Stimulated activated effector memory CD8-positive, alpha-beta T cell treated with anti-CD3 and anti-CD28 coated beads, Interleukin-12 subunit alpha, Interleukin-12 subunit beta, amount 100 ng/mL, for 72 hours (primary cell): Measurements from ENCODE around the gene ADD1.

Experiments
- ATAC-seq: fragments of 150-1000 bp; cut with Tn5 transposase; 2 replicates; pipeline ENCODE4 v1.10.0; 2021
- DNase-seq, 2 donors: peaks; one replicate each; pipeline ENCODE4 v3.0.0; 2021 to 2022; ENCODE audit warnings: low spot score in 2 of 2
- H3K27ac Mint-ChIP-seq: one replicate; pipeline ENCODE4 v1.8.0; 2022; ENCODE audit warnings: mild to moderate bottlenecking, mixed read lengths
- H3K36me3 Mint-ChIP-seq: one replicate; pipeline ENCODE4 v1.8.0; 2022; ENCODE audit warnings: mild to moderate bottlenecking, mixed read lengths
- H3K4me1 Mint-ChIP-seq: one replicate; pipeline ENCODE4 v1.8.0; 2022; ENCODE audit warnings: mixed read lengths
- H3K4me3 Mint-ChIP-seq: one replicate; pipeline ENCODE4 v1.8.0; 2022; ENCODE audit warnings: mild to moderate bottlenecking, mixed read lengths
- H3K9me3 Mint-ChIP-seq: one replicate; pipeline ENCODE4 v1.8.0; 2022; ENCODE audit warnings: mixed read lengths

Gene ADD1

DNA sequence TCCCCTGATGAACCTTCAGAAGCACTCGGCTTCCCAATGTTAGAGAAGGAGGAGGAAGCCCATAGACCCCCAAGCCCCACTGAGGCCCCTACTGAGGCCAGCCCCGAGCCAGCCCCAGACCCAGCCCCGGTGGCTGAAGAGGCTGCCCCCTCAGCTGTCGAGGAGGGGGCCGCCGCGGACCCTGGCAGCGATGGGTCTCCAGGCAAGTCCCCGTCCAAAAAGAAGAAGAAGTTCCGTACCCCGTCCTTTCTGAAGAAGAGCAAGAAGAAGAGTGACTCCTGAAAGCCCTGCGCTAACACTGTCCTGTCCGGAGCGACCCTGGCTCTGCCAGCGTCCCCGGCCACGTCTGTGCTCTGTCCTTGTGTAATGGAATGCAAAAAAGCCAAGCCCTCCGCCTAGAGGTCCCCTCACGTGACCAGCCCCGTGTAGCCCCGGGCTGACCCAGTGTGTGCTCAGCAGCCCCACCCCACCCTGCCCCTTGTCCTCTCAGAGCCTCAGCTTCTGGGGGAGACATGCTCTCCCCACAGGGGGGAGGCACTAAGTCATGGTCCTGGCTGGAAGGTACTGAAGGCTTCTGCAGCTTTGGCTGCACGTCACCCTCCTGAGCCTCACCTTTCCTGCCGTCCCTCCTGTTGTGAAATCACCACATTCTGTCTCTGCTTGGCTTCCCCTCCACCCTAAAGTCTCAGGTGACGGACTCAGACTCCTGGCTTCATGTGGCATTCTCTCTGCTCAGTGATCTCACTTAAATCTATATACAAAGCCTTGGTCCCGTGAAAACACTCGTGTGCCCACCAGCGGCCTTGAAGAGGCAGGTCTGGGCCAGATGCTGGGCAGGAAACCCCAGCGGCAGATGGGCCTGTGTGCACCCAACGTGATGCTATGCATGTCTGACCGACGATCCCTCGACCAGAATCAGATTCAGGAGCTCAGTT lies 84.9 kb downstream of the ADD1 start:
- Mint-ChIP-seq H3K4me1 (peaks cover 23% of the 10 kb centered on the region), H3K9me3 (no peaks in the 10 kb centered on the region), H3K36me3 (peaks cover 97% of the 10 kb centered on the region), H3K4me3 (no peak overlapping the region), H3K27ac (peak overlapping the region; percentile 80)
- DNase-seq (no peak), ATAC-seq (no peak)

DNA sequence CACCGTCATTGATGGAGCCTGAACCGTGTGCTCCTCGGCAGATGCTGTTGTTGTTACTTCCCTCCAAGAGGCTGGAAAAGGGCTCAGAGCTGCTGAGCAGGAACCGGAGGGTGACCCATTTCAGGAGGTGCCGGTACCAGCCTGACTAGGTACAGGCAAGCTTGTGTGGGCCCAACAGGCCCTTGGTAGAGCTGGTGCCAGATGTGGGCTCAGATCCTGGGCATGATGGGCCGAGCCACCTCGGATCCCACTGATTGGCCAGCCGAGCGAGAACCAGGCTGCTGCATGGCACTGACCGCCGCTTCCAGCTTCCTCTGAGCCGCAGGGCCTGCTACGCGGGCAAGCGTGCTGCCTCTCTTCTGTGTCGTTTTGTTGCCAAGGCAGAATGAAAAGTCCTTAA lies 85.8 kb downstream of the ADD1 start:
- DNase-seq: no peak
- ATAC-seq: no peak
- Mint-ChIP-seq H3K27ac (peak overlapping the region; percentile 80), H3K36me3 (peaks cover 96% of the 10 kb centered on the region), H3K4me3 (no peak overlapping the region), H3K9me3 (no peaks in the 10 kb centered on the region), H3K4me1 (peaks cover 19% of the 10 kb centered on the region)

DNA sequence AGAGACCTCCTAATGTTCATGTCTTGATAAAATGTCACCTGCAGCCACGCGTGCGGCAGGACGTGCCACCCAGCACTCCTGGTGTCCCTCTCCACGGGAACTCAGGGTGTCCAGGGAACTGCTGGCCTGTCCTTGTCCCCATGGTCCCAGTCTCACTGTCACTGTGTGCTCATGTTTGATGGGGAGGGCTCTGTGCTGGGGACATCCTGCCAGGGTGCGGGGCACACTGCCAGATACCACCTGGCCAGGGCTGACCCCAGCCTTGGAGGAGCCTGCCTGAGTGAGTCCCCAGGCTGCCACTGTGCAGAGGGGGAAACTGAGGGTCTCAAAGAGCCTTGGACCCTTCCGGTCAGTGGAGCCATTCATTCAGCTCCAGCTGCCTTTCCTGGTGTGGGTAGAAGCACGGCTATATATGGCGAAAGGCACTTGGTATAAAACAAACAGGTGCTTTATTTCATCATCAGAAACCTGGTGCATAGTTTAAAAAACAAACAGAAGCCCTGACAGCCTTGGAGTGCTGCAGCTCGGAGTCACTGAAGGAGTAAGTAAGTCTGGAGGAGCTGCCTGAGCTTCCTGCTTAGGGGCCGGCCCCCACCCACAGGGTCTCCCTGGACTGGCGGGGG lies 86.6 kb downstream of the ADD1 start:
- H3K9me3 Mint-ChIP-seq: no peaks in the 10 kb centered on the region
- peaks cover 96% of the 10 kb centered on the region for H3K36me3 Mint-ChIP-seq
- ATAC-seq: no peak
- H3K4me3 Mint-ChIP-seq: peak overlapping the region; percentile 98
- H3K4me1 Mint-ChIP-seq: peaks cover 19% of the 10 kb centered on the region
- no peak for DNase-seq
- H3K27ac Mint-ChIP-seq: peak overlapping the region; percentile 80

DNA sequence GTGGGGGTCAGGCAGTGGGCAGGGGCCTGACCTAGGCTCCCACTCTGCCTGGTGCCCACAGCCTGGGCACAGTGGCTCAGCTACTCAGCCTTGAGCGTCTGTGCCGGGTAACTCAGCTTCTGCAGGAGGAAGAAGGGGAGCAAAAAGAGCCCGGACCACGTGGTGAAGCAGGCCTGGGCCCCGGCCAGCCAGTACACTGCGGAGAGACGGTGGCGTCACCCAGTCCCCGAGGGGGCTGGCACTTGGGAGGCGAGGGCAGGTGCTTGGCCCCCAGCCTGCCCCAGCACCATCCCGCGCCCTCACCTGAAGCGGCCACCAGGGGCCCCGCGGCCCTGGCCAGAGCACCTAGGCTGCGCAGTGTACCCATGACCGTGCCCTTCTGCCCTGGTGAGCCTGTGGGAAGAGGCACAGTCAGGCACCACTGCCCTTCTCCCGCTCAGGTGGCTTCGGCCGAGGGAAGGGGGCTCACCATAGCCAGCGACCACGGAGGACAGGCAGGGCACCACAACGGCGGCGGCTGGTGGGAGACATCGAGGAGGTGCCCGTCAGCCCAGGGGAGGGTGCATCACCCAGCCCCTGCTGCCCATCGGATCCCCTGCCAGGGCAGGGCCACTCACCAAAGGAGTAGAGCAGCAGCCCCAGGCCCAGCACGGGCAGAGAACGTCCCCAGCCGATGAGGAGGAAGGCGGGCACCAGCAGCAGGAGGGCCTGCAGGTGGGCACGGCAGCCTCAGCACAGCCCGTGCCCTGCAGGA lies 87.3 kb downstream of the ADD1 start:
- Mint-ChIP-seq H3K27ac (peak overlapping the region; percentile 96), H3K4me1 (peaks cover 19% of the 10 kb centered on the region), H3K9me3 (no peaks in the 10 kb centered on the region), H3K36me3 (peaks cover 96% of the 10 kb centered on the region), H3K4me3 (peak overlapping the region; percentile 98)
- no peak for DNase-seq
- no peak for ATAC-seq

DNA sequence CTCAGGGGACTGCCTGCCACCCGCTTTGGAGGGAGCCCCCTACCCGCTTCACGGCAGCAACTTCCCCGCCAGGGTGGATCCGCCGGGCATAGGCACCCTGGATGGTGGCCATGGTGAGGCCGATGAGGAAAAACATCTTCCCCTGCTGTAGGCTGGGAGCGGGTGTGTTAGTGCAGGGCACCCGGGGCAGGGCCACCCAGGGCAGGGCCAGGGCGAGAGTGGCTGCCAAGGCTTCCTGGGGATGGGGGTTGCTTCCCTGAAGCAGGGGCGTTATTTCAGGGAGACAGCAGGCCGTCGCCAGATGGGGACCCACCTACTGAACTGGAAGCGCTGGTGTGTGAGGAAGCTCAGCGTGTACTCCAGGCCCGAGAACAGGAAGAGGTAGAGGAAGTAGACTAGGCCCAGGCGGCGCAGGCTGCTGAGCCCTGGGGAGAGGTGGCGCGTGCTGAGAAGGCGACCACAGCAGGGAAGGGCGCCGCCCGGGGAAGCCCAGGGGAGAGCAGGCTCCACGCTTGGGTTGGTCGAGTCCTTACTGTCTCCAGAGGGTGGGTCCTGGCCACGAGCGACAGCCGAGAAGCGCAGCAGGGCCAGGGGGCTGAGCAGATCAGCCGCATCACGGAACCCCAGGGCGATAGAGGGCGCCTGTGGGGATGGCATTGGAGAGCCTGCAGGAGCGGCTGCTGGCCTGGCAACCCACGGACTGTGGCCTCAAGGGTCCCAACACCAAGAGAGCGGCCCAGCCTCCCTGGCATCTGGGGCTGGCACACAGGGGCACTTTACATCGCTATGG lies 88.1 kb downstream of the ADD1 start:
- ATAC-seq (peak; percentile 6), DNase-seq (peak; percentile 46 to 81)
- H3K4me3 Mint-ChIP-seq: peak overlapping the region; percentile 98
- H3K36me3 Mint-ChIP-seq: peaks cover 96% of the 10 kb centered on the region
- H3K27ac Mint-ChIP-seq: peak overlapping the region; percentile 96
- peaks cover 25% of the 10 kb centered on the region for H3K4me1 Mint-ChIP-seq
- no peaks in the 10 kb centered on the region for H3K9me3 Mint-ChIP-seq

DNA sequence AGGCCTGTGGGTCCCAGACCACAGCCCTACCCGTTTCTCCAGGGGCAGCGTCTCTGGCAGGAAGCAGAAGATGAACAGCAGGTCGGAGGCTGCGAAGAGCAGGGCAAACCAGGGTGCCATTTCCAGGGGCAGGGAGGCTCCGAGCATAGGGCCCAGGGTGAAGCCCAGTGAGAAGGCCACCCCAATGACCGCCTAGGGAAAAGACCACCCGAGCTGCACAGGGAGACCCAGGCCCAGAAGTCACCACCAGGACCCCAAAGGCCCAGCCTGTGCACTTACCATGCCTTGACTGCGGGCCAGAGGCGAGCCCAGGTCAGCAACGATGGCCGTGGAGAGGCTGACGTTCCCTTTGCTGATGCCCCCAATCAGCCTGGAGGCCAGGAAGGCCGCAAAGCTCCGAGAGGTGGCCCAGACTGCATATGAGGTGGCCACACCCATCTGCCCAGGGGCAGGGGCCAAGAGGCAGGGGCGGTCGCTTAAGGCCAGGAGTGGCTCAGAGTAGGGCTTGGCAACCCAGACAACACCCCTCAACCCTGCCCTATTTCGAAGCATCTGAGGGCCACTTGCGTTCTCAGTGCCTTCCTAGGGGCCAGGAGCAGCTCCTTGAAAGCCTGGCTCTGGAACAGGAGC lies 88.8 kb downstream of the ADD1 start:
- Mint-ChIP-seq H3K36me3 (peaks cover 96% of the 10 kb centered on the region), H3K4me1 (peaks cover 33% of the 10 kb centered on the region), H3K4me3 (peak overlapping the region; percentile 98), H3K27ac (peak overlapping the region; percentile 96), H3K9me3 (no peaks in the 10 kb centered on the region)
- ATAC-seq: no peak
- DNase-seq: no peak

DNA sequence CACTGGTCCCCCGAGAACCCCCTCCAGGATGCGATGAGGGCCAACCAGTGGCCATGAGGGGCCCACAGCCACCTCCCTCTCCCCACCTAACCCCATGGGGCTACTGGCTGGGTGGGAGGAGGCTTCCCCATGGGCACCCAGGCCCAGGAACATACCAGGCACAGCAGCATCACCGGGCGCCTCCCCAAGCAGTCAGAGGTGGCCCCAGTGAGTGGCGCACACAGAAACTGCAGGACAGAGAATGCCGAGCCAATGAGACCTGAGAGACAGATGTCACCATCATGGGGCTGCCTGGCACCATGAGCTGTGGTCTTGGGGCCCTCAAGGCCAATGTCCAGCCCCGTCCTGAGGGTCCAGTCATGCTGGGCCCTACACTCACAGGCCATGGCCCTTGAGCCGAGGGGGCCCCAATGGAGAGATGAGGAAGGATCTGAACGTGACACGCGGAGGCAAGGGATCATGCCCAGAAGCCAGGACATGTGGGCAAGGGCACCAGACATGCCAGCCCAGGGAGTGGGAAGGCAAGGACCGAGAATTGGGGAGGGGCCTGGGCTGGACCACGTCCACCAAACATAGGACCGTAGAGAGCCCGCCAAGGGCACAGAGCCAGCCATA lies 89.4 kb downstream of the ADD1 start:
- DNase-seq (peak in 1 of 2 donors; percentile 71), ATAC-seq (no peak)
- Mint-ChIP-seq H3K4me3 (peak overlapping the region; percentile 98), H3K9me3 (no peaks in the 10 kb centered on the region), H3K4me1 (peaks cover 38% of the 10 kb centered on the region), H3K36me3 (peaks cover 96% of the 10 kb centered on the region), H3K27ac (peak overlapping the region; percentile 96)

DNA sequence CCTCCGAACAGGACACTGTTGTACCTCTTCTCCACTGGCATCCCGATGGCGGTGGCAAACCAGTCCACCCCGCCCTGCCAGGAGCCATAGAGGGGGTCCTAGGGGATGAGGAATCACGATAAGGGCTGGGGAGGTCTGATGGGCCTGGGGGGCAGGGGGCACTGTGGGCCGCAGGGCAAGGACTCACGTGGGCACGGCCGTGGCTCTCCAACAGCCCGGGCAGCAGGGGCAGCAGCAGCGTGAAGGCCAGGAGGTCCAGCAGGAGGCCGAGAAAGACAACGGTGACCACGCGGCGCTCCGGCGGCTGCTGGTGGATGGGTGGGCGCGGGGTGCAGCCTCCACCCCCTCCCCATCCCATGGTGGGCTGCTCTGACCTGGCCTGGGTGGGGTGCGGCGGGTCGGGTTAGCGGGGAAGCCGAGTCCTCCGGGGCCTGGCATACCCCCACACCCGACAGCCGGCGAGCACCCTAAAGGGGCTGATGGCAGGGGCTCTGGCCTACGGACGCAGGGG lies 90.0 kb downstream of the ADD1 start:
- Mint-ChIP-seq H3K36me3 (peaks cover 96% of the 10 kb centered on the region), H3K4me1 (peaks cover 39% of the 10 kb centered on the region), H3K9me3 (no peaks in the 10 kb centered on the region), H3K4me3 (peak overlapping the region; percentile 98), H3K27ac (peak overlapping the region; percentile 96)
- DNase-seq (no peak), ATAC-seq (no peak)

DNA sequence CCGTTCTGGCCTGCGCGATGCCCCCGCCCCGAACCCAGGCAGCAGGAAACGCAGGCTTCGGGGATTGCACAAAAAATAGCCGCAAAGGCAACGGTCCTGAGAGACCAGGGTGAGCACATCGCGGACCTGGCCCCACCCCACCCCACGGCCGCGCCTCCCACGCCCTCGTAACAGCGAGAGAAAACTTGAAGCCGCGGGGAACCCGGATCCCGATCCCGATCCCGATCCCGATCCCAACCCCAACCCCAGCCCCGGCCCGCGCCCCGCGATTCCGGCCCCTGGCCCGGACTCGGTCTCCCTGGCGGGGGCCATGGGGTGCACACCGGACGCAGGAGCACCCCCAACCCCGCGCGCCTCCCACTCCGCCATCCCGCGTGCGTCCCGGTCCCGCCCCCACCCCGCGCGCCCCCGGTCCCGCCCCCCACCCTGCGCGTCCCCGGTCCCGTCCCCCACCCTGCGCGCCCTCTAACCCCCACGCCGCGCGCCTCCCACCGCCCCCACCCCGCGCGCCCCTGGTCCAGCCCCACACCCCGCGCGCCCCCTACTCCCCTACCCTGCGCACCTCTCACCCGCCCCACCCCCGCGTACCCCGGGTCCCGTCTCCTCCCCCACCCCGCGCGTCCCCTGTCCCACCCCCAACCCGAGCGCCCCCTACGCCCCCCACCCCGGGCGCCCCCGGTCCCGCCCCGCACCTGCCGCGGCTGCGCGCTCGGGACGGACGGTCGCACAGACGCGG lies 90.6 kb downstream of the ADD1 start:
- ATAC-seq: no peak
- DNase-seq: peak; percentile 49 to 79
- Mint-ChIP-seq H3K4me1 (peaks cover 45% of the 10 kb centered on the region), H3K9me3 (peaks cover 2% of the 10 kb centered on the region), H3K27ac (peak overlapping the region; percentile 96), H3K4me3 (peak overlapping the region; percentile 98), H3K36me3 (peaks cover 96% of the 10 kb centered on the region)

DNA sequence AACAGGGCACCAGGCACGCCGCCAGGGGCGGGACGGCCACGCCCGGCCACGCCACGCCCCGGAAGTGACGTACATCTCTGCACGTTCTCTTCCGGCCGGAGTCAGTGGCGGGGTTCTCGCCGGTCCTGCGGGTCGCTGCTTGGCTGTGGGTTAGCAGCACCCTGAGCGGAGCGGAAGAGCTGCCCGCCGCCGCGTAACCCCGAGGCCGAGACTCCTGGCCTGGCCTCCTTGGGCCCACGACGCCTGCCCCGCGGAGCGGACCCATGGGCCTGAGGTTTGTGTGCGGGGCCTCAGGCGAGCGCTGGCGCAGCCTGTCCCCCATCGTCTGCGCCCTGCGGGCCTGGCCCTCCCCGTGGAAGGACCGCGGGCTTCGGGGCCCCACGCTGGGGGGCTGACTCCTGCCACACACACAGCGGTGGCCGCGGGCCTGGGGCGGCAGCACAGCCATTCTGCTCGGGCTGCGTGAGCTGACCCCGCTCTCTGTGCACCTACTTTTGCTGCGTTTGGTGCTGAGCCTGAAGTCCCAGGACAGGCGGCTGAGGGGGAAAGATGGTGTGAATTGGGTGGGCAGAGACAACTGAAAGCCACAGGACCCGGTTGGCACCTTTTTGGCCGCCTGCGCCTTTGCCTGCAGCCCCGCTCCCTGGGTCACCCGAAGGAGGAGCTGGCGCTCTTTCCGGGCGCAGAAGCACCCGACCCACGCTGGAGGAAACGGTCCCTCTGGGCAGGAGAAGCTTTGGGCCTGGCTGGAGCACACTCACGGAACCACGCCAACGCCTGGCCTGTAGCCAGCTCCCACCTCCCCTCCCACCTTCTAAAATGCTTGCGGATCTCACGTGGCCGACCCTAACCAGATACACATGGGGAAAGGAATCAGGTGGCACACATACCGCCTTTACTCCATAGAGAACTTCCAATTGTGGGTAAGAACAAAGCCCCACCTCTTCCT lies 91.4 kb downstream of the ADD1 start:
- DNase-seq (peak; percentile 96 to 98), ATAC-seq (peak; percentile 62)
- Mint-ChIP-seq H3K36me3 (peaks cover 96% of the 10 kb centered on the region), H3K4me1 (peaks cover 54% of the 10 kb centered on the region), H3K9me3 (peaks cover 2% of the 10 kb centered on the region), H3K27ac (peak overlapping the region; percentile 94), H3K4me3 (peak overlapping the region; percentile 98)

DNA sequence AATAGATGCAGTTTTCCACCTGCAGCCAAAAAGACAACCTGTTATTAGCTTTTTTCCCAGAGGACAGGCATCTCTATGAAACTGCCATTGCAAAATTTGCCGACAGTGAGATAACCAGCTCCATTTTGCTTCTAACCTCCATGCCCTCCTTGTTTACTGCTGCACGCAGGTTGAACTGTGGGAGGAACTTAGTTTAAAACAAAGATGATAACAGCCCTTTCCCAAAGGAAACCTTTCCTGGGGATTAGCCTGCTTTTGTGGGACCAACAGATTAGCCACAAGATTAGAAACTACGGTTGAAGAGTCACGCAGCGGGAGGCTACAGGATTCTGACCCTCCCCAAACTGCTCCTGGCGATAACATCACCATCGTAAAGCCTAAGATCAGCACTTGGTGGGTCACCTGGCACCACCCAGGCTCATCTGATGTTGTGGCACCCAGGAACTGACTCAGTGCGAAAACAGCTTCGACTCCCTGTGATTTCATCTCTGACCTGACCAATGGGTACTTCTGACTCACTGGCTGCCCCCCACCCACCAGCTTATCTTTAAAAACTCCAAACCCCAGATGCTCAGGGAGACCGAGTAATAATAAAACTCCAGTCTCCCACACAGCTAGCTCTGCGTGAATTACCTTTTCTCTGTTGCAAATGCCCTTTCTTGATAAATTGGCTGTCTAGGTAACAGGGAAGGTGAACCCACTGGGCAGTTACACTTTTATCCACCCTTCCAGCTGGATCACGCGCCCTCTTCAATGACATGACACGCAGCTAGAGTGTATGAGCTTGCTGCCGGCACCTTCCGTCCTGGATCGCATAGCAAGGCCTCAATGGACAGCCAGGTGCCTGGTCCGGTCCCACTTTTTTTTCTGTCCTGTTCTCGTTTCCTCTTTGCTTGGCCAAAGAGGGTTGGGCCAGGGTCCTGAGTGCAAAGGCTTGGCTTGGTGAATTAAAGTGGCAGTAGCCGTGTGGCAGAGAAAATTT lies 92.4 kb downstream of the ADD1 start:
- Mint-ChIP-seq H3K27ac (peak overlapping the region; percentile 94), H3K36me3 (peaks cover 96% of the 10 kb centered on the region), H3K4me3 (peak overlapping the region; percentile 98), H3K4me1 (peaks cover 62% of the 10 kb centered on the region), H3K9me3 (peaks cover 2% of the 10 kb centered on the region)
- ATAC-seq: peak; percentile 78
- DNase-seq: peak; percentile 59 to 90
